Stimulated activated CD4-positive, alpha-beta T cell treated with anti-CD3 and anti-CD28 coated beads, Interleukin-4, amount 100 ng/mL, for 48 hours (primary cell): Measurements from ENCODE around the gene GSTM4.

Experiments used
- DNase-seq, 2 donors: peaks; one replicate each; pipeline ENCODE4 v3.0.0-alpha.2; 2020; ENCODE audit warnings: low read depth in 2 of 2

GSTM4 gene

GRCh38 chr1:109655615-109656519, at the start of gene GSTM4:
TSS of gene GSTM4 (plus strand) at chr1:109656099. CDS start at chr1:109656390, 291 bp downstream.
- DNase-seq: peak; percentile 66 to 67

GRCh38 chr1:109609881-109610280, 46.0 kb upstream of the GSTM4 start:
- DNase-seq: no peak

- DNase-seq: no peak
Measured at GRCh38 chr1:109610609-109611307, 45.1 kb upstream of the GSTM4 start.

GRCh38 chr1:109611308-109611990, 44.5 kb upstream of the GSTM4 start:
- no peak for DNase-seq

GRCh38 chr1:109613361-109614147, 42.3 kb upstream of the GSTM4 start:
- DNase-seq: no peak

GRCh38 chr1:109615879-109616278, 40.0 kb upstream of the GSTM4 start:
- DNase-seq: no peak

GRCh38 chr1:109616391-109616790, 39.5 kb upstream of the GSTM4 start:
- DNase-seq: no peak

- no peak for DNase-seq
Measured at GRCh38 chr1:109617291-109617801, 38.6 kb upstream of the GSTM4 start.

- DNase-seq: no peak
Measured at GRCh38 chr1:109618661-109619575, 37.0 kb upstream of the GSTM4 start.

GRCh38 chr1:109619576-109620400, 36.1 kb upstream of the GSTM4 start, which contains the start of the genes AMPD2 and GNAT2:
TSS of gene AMPD2 (plus strand) at chr1:109619837. CDS start at chr1:109621176, 1,339 bp downstream.
TSS of gene GNAT2 (minus strand) at chr1:109619616. CDS start at chr1:109612870, 6,746 bp downstream.
- DNase-seq: peak; percentile 67 to 68

- no peak for DNase-seq
Measured at GRCh38 chr1:109620401-109620791, 35.5 kb upstream of the GSTM4 start.

GRCh38 chr1:109620841-109621286, 35.0 kb upstream of the GSTM4 start:
- peak; percentile 97 for DNase-seq

- no peak for DNase-seq
Measured at GRCh38 chr1:109621379-109622136, 34.3 kb upstream of the GSTM4 start.

GRCh38 chr1:109622137-109622892, 33.6 kb upstream of the GSTM4 start:
- DNase-seq: no peak

GRCh38 chr1:109622895-109623294, 33.0 kb upstream of the GSTM4 start:
- DNase-seq: no peak

GRCh38 chr1:109623601-109624161, 32.2 kb upstream of the GSTM4 start:
- no peak for DNase-seq
